Stromal cell of bone marrow (primary cell): ENCODE results near the gene DCANP1.
"Not testable (repeated sequence)": the region's sequence is repeated elsewhere in the genome, so short reads cannot be mapped to it uniquely, and the experiment has no call there.

Source experiments
- DNase-seq: peaks from one replicate; pipeline ENCODE4 v3.0.0-alpha.2; 2012; ENCODE audit warnings: low read depth

Gene DCANP1

GRCh38 chr5:135447298-135447929 is at the start of gene DCANP1:
Gene DCANP1, minus strand, starts transcription at chr5:135447348. Its CDS starts 240 bp downstream, at chr5:135447108.
- DNase-seq, result no peak

- not testable (repeated sequence) for DNase-seq
Measured at GRCh38 chr5:135495531-135495930, 48.4 kb upstream of the DCANP1 start.

GRCh38 chr5:135494196-135494595 is 47.0 kb upstream of the DCANP1 start:
- DNase-seq, result no peak

- DNase-seq, result peak; percentile 93
Measured at GRCh38 chr5:135493406-135494180, 46.4 kb upstream of the DCANP1 start.

GRCh38 chr5:135492319-135492626 is 45.1 kb upstream of the DCANP1 start:
- no peak for DNase-seq

- no peak for DNase-seq
Measured at GRCh38 chr5:135491552-135492318, 44.6 kb upstream of the DCANP1 start.

GRCh38 chr5:135491038-135491551 is 43.9 kb upstream of the DCANP1 start:
- DNase-seq, result no peak

GRCh38 chr5:135490245-135491037 is 43.3 kb upstream of the DCANP1 start:
- DNase-seq, result no peak

GRCh38 chr5:135489466-135490244 is 42.5 kb upstream of the DCANP1 start:
- DNase-seq, result no peak

GRCh38 chr5:135488727-135489465 is 41.7 kb upstream of the DCANP1 start:
- peak; percentile 73 for DNase-seq

GRCh38 chr5:135487839-135488514 is 40.8 kb upstream of the DCANP1 start:
- DNase-seq, result no peak

GRCh38 chr5:135487037-135487395 is 39.9 kb upstream of the DCANP1 start:
- no peak for DNase-seq

- no peak for DNase-seq
Measured at GRCh38 chr5:135486131-135487036, 39.2 kb upstream of the DCANP1 start.

GRCh38 chr5:135484674-135485086 is 37.5 kb upstream of the DCANP1 start:
- no peak for DNase-seq

GRCh38 chr5:135483254-135483653 is 36.1 kb upstream of the DCANP1 start:
- DNase-seq, result no peak

GRCh38 chr5:135482381-135482933 is 35.3 kb upstream of the DCANP1 start:
- DNase-seq, result no peak

- DNase-seq, result no peak
Measured at GRCh38 chr5:135481909-135482311, 34.8 kb upstream of the DCANP1 start.

GRCh38 chr5:135481387-135481786 is 34.2 kb upstream of the DCANP1 start:
- DNase-seq, result no peak

GRCh38 chr5:135480511-135480910 is 33.4 kb upstream of the DCANP1 start:
- no peak for DNase-seq
